Sigmoid colon (tissue), 7 donors: ENCODE results near the gene PLEKHA7. TPM values are rescaled to one million over a fixed set of nuclear protein-coding genes. Genes with fewer than 3 reads are reported as not detected.

Source experiments
- DNase-seq: peaks from one replicate; pipeline ENCODE4 v3.0.0-alpha.2; 2019
- H3K27ac ChIP-seq, 4 donors: fragments of 200-600 bp; sonication (generic); one replicate each; pipeline ENCODE4 v1.5.1; 2016 to 2019; ENCODE audit warnings: mild to moderate bottlenecking in 1 of 4
- H3K27me3 ChIP-seq, 3 donors: fragments of 200-600 bp; sonication (generic); one replicate each; pipeline ENCODE4 v1.5.1; 2019; ENCODE audit warnings: mild to moderate bottlenecking in 1 of 3
- H3K36me3 ChIP-seq, 4 donors: fragments of 200-600 bp; sonication (generic); one replicate each; pipeline ENCODE4 v1.5.1; 2016 to 2019
- H3K4me1 ChIP-seq, 4 donors: fragments of 200-600 bp; sonication (generic); one replicate each; pipeline ENCODE4 v1.5.1; 2017 to 2019
- H3K4me3 ChIP-seq, 4 donors: fragments of 200-600 bp; sonication (generic); one replicate each; pipeline ENCODE4 v1.5.1; 2017 to 2019; ENCODE audit warnings: mild to moderate bottlenecking in 2 of 4, moderate library complexity in 1 of 4
- H3K9me3 ChIP-seq, 4 donors: fragments of 200-600 bp in 3 of 4; sonication (generic) in 3 of 4; one replicate each; pipeline versions ENCODE4 v1.5.1 to v1.6.1; 2013 to 2019
- CTCF ChIP-seq, 4 experiments: fragments of 450-650 bp in 3 of 4; fragments of 200-600 bp in 1 of 4; IDR thresholded peaks; one replicate each; pipeline ENCODE4 v1.5.1; 2016 to 2019; ENCODE audit warnings: antibody characterized with exemption in 4 of 4, mild to moderate bottlenecking in 3 of 4, moderate library complexity in 2 of 4
- EP300 ChIP-seq, 4 donors: sonication (generic); formaldehyde crosslinking; IDR thresholded peaks; one replicate each; pipeline ENCODE4 v1.6.1; 2017; ENCODE audit warnings: antibody characterized with exemption in 4 of 4
- POLR2A ChIP-seq, 2 donors: fragments of 450-650 bp; IDR thresholded peaks; one replicate each; pipeline ENCODE4 v1.6.1; 2016; ENCODE audit warnings: antibody characterized with exemption in 2 of 2, mild to moderate bottlenecking in 2 of 2, moderate library complexity in 2 of 2
- POLR2AphosphoS5 ChIP-seq, 4 donors: sonication (generic); formaldehyde crosslinking; IDR thresholded peaks; one replicate each; pipeline ENCODE4 v1.6.1; 2017; ENCODE audit warnings: antibody characterized with exemption in 4 of 4
- WGBS, 2 donors: extraction: QIAGEN DNeasy Blood & Tissue Kit; methylation state at CpG; one replicate each; pipeline ENCODE4 v1.1.7; 2013; 5-methylcytosine and 5-hydroxymethylcytosine counted together
- intact Hi-C: fragments of 100-400 bp; cut with DNase I; formaldehyde crosslinking; loops from one replicate; pipeline ENCODE4 v1.15.1; 2023
- polyA plus RNA-seq, 3 donors: library from polyadenylated mRNA; stranded (reverse); fragments of 200-250 nt; gene quantifications; one replicate each; pipeline ENCODE4 v1.2.3, GENCODE V29; 2013
- total RNA-seq, 4 donors: library from RNA; depleted of rRNA; stranded (reverse); fragments of >200 nt; gene quantifications; one replicate each; pipeline ENCODE4 v1.1.0, GENCODE V29; 2016
- donor health status: healthy with polysubstance abuse.
- donor health status: Bipolar disorder and iron deficiency.
- donor health status: healthy.

PLEKHA7 gene
- total and polyA plus RNA-seq, 7 donors, result 2.9 to 45.3 (median 10.2) TPM

GRCh38 chr11:16843294-16843693 lies 170.9 kb downstream of the PLEKHA7 start:
- H3K36me3 ChIP-seq, result peaks cover 0 to 5% (median 0%) of the 10 kb centered on the region in 4 donors
- TF ChIP-seq POLR2A (IDR thresholded peaks at IDR 0.05) (no peak), EP300 (IDR thresholded peaks at IDR 0.05) (no peak), POLR2AphosphoS5 (IDR thresholded peaks at IDR 0.05) (peak in 1 of 4 donors; percentile 10), CTCF (IDR thresholded peaks at IDR 0.05) (no peak)

GRCh38 chr11:16841984-16842383 lies 172.2 kb downstream of the PLEKHA7 start:
- Histone ChIP-seq H3K27me3 (no peaks in the 10 kb centered on the region), H3K27ac (no peak overlapping the region), H3K4me3 (no peak overlapping the region), H3K9me3 (no peaks in the 10 kb centered on the region), H3K36me3 (peaks cover 0 to 5% (median 0%) of the 10 kb centered on the region in 4 donors), H3K4me1 (no peaks in the 10 kb centered on the region)
- intact Hi-C loops, result no loop called here
- DNase-seq, result no peak
- 98 to 99% methylated on average over 4 of the region's 4 CpGs for WGBS, 2 donors
- TF ChIP-seq CTCF (IDR thresholded peaks at IDR 0.05) (no peak), POLR2AphosphoS5 (IDR thresholded peaks at IDR 0.05) (no peak), POLR2A (IDR thresholded peaks at IDR 0.05) (no peak), EP300 (IDR thresholded peaks at IDR 0.05) (no peak)

More at GRCh38 chr11:16843294-16843693, 170.9 kb downstream of the PLEKHA7 start:
- H3K4me3 ChIP-seq, result no peak overlapping the region
- no peaks in the 10 kb centered on the region for H3K9me3 ChIP-seq
- no peak overlapping the region for H3K27ac ChIP-seq
- DNase-seq, result no peak
- H3K27me3 ChIP-seq, result no peaks in the 10 kb centered on the region
- no peaks in the 10 kb centered on the region for H3K4me1 ChIP-seq
- intact Hi-C loops, result no loop called here

GRCh38 chr11:16841481-16841880 lies 172.7 kb downstream of the PLEKHA7 start:
- intact Hi-C loops, result no loop called here
- no peak for TF ChIP-seq POLR2A (IDR thresholded peaks at IDR 0.05)
- Histone ChIP-seq H3K27ac (no peak overlapping the region), H3K4me3 (no peak overlapping the region), H3K36me3 (peaks cover 0 to 5% (median 0%) of the 10 kb centered on the region in 4 donors), H3K4me1 (no peaks in the 10 kb centered on the region), H3K27me3 (no peaks in the 10 kb centered on the region), H3K9me3 (no peaks in the 10 kb centered on the region)
- WGBS, 2 donors, result 92 to 95% methylated on average over 9 of the region's 9 CpGs
- DNase-seq, result no peak

- TF ChIP-seq POLR2AphosphoS5 (IDR thresholded peaks at IDR 0.05) (no peak), CTCF (IDR thresholded peaks at IDR 0.05) (no peak), EP300 (IDR thresholded peaks at IDR 0.05) (no peak), POLR2A (IDR thresholded peaks at IDR 0.05) (no peak)
- no peaks in the 10 kb centered on the region for H3K9me3 ChIP-seq
These were observed 173.3 kb downstream of the PLEKHA7 start for GRCh38 chr11:16840951-16841350.

GRCh38 chr11:16839821-16840220 lies 174.4 kb downstream of the PLEKHA7 start:
- Histone ChIP-seq H3K9me3 (no peaks in the 10 kb centered on the region), H3K27ac (no peak overlapping the region), H3K4me3 (no peak overlapping the region), H3K4me1 (no peaks in the 10 kb centered on the region), H3K36me3 (peaks cover 0 to 5% (median 0%) of the 10 kb centered on the region in 4 donors), H3K27me3 (no peaks in the 10 kb centered on the region)
- intact Hi-C loops, result no loop called here
- no peak for DNase-seq
- TF ChIP-seq CTCF (IDR thresholded peaks at IDR 0.05) (no peak), POLR2A (IDR thresholded peaks at IDR 0.05) (no peak), EP300 (IDR thresholded peaks at IDR 0.05) (no peak)
- WGBS, 2 donors, result 85 to 95% methylated on average over 3 of the region's 3 CpGs

More at GRCh38 chr11:16840951-16841350, 173.3 kb downstream of the PLEKHA7 start:
- H3K27ac ChIP-seq, result no peak overlapping the region
- no peaks in the 10 kb centered on the region for H3K4me1 ChIP-seq
- peaks cover 0 to 5% (median 0%) of the 10 kb centered on the region in 4 donors for H3K36me3 ChIP-seq
- intact Hi-C loops, result no loop called here
- WGBS, 2 donors, result 92 to 95% methylated on average over 2 of the region's 2 CpGs
- no peaks in the 10 kb centered on the region for H3K27me3 ChIP-seq
- no peak overlapping the region for H3K4me3 ChIP-seq
- DNase-seq, result no peak
